ENCODE results near the gene SLC35D3.

- no peak for TF ChIP-seq CTCF (IDR thresholded peaks at IDR 0.05)
- no peak for TF ChIP-seq POLR2AphosphoS5 (IDR thresholded peaks at IDR 0.05)
- TF ChIP-seq POLR2A (IDR thresholded peaks at IDR 0.05), result no peak
Observed at GRCh38 chr6:136880748-136881460, 41.2 kb upstream of the SLC35D3 start.
